Measurements from ENCODE around the gene KIF5A.
"Not testable (repeated sequence)": the region's sequence is repeated elsewhere in the genome, so short reads cannot be mapped to it uniquely, and the experiment has no call there.

KIF5A gene

DNA sequence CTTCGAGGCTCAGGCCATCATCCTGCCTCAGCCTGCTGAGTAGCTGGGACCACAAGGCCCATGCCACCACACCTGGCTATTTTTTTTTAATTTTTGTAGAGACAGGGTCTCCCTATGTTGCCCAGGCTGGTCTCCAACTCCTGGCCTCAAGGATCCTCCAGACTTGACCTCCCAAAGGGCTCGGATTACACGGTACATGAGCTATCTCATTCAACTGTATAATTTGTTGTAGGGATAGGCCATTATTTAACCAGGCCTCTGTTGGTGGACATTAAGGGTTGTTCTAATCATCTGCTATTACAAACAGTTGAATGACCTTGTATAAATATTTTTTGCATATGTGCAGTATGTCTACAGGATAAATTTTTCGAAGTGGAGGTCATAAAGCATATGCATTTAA, 9.0 kb downstream of the KIF5A start:
- no peak for DNase-seq

DNA sequence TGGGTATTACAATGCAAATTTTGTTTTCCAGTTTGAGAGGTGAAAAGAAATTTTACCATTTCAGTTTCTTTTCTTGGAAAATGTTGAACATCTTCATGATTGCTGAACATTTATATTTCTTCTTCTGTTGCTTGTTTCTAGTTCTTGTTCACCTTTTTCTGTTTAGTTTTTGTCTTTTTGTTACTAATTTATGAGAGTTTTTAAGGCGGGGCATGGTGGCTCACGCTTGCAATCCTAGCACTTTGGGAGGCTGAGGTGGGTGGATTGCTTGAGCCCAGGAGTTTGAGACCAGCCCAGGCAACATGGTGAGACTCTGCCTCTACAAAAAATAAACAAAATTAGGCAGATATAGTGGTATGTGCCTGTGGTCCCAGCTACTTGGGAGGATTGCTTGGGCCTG, 10.7 kb downstream of the KIF5A start:
- no peak for DNase-seq

GRCh38 chr12:57561117-57561516, 11.3 kb downstream of the KIF5A start:
- not testable (repeated sequence) for DNase-seq

- no peak for DNase-seq
Observed at GRCh38 chr12:57563358-57563757, 13.5 kb downstream of the KIF5A start.

GRCh38 chr12:57564178-57564740, 14.4 kb downstream of the KIF5A start:
- no peak for DNase-seq

GRCh38 chr12:57568838-57569237, 19.0 kb downstream of the KIF5A start:
- no peak for DNase-seq

DNA sequence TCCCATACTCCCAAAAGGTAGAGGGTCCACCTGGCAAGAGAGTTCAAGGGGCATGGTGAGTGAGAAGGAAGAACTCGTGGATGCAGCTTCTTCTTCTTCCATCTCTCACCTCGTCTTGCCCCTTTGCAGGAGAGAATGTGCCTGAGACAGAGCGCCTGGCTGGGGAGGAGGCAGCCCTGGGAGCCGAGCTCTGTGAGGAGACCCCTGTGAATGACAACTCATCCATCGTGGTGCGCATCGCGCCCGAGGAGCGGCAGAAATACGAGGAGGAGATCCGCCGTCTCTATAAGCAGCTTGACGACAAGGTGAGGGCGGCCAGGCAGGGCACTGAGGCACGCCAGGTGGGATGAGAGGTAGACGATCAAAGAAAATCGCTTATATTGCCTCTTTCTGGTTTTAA, 20.0 kb downstream of the KIF5A start:
- no peak for DNase-seq

- not testable (repeated sequence) for DNase-seq
Observed at GRCh38 chr12:57570438-57570837, 20.6 kb downstream of the KIF5A start.

- no peak for DNase-seq
Observed at GRCh38 chr12:57571926-57572762, 22.3 kb downstream of the KIF5A start.

DNA sequence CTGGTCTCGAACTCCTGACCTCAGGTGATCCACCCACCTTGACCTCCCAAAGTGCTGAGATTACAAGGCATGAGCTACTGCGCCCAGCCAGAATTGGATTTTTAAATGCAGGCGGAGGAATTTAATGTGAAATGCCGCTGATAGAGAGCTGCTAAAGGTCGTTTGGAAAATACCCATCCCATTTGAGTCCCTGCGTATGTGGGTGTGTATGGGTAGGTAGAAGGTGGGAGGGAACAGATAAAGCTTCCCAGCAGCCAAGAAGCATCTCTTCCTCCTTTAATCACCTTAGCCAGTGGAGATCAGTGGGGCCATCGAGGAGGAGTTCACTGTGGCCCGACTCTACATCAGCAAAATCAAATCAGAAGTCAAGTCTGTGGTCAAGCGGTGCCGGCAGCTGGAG, 25.0 kb downstream of the KIF5A start:
- no peak for DNase-seq

DNA sequence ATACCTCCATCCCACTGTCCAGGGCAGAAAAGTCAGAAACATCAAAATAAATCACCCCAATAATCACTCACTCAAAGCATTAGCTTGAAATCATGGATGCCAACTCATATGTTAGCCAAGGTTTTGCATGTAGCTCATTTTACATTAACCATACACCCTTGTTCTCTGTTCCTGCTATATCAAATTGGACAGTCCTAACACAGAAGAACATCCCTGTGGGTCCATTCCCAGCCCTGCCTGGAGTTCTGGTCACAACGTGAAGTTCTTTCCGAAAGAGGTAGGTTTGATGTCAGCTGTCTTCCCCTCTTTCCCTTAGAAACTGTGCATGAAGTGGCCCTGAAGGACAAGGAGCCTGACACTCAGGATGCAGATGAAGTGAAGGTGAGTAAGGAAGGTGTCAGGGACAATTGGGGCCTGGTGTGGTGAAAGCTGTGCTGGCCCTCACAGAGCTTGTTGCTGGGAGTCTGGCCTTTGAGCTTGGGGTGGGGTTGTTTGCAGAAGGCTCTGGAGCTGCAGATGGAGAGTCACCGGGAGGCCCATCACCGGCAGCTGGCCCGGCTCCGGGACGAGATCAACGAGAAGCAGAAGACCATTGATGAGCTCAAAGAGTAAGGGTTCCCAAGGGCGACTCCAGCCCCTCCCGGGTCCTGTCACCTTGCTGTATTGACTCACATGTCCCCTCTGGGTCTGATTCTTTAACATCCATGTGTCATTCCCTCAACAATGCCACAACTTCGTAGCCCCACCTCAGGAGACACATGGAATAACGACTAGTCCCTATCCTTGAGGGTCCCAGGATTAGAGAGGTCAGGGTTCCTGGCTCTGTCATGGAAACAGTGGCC, 26.1 kb downstream of the KIF5A start:
- no peak for DNase-seq

DNA sequence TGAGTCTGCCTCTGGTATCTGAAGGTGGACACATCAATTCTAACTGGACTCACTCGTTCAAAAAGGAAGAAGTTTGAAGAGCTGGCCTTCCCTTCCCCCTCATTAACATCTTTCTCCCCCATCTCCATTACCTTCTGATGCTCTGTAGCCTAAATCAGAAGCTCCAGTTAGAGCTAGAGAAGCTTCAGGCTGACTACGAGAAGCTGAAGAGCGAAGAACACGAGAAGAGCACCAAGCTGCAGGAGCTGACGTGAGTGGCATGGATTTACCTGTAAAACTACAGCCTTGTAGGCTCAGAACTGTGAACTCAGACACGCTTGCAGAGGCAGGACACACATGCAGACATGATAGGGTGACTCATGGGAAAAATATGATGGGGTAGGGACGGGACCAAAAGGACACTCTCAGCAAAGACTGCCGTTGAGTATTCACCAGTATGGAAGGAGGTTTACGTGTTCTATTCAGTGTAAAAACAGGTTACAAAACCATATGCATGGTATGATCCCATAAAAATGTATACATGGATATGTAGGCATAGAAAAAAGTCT, 26.8 kb downstream of the KIF5A start:
- DNase-seq: no peak

- no peak for DNase-seq
Observed at GRCh38 chr12:57577981-57578758, 28.3 kb downstream of the KIF5A start.

GRCh38 chr12:57579011-57579410, 29.2 kb downstream of the KIF5A start:
- DNase-seq: no peak

- DNase-seq: no peak
Observed at GRCh38 chr12:57579677-57580465, 30.0 kb downstream of the KIF5A start.

GRCh38 chr12:57580466-57580795, 30.6 kb downstream of the KIF5A start:
- DNase-seq: no peak

DNA sequence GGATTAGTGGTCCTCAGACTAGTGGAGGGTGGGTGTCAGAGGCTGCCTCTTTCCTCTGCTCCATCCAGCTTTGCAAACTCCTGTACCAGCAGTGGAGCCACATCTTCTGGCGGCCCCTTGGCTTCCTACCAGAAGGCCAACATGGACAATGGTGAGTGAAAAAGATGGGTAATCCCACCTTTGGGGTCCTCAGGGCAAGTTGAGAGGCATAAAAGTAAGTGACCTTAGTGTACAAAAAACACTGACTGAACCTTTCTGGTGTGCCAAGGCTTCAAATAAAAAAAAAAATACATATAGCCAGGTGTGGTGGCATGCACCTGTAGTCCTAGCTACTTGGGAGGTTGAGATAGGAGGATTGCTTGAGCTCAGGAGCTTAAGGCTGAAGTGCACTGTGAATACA, 32.0 kb downstream of the KIF5A start:
- no peak for DNase-seq

DNA sequence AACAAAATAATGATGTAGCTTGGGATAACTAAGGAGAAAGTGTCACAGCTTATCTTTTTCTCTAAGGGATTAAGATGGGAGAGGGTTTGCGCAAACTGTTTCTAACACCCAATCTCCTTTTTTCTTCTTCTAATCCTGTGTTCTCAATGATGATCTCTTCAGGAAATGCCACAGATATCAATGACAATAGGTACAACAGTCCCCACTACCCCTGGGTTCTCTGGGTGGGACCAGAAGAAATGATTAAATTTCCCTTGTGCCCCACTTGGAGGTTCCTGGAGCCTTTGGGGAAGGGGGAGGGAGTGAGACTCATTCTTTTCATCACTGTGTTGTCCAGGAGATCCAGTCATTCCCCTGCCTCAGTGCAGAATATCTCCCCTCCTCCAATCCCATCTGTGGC, 32.6 kb downstream of the KIF5A start:
- no peak for DNase-seq

GRCh38 chr12:57583008-57583831, 33.4 kb downstream of the KIF5A start:
- peak; percentile 93 for DNase-seq

- DNase-seq: no peak
Observed at GRCh38 chr12:57584050-57584449, 34.2 kb downstream of the KIF5A start.

GRCh38 chr12:57584690-57585089, 34.8 kb downstream of the KIF5A start:
- DNase-seq: no peak

All from eye (tissue), 1 donor.